NCI-H524 (cell line): ENCODE measurements around the gene STK11.

Experiments
- DNase-seq, 2 experiments: peaks; one replicate each; lab custom pipeline; 2025; lab: John Stamatoyannopoulos, UW

Gene STK11

GRCh38 chr19:1211494-1212234 is 6.1 kb downstream of the STK11 start:
- DNase-seq: no peak

GRCh38 chr19:1213391-1214286 is 8.1 kb downstream of the STK11 start:
- no peak for DNase-seq

GRCh38 chr19:1214299-1214861 is 8.8 kb downstream of the STK11 start:
- no peak for DNase-seq

DNA sequence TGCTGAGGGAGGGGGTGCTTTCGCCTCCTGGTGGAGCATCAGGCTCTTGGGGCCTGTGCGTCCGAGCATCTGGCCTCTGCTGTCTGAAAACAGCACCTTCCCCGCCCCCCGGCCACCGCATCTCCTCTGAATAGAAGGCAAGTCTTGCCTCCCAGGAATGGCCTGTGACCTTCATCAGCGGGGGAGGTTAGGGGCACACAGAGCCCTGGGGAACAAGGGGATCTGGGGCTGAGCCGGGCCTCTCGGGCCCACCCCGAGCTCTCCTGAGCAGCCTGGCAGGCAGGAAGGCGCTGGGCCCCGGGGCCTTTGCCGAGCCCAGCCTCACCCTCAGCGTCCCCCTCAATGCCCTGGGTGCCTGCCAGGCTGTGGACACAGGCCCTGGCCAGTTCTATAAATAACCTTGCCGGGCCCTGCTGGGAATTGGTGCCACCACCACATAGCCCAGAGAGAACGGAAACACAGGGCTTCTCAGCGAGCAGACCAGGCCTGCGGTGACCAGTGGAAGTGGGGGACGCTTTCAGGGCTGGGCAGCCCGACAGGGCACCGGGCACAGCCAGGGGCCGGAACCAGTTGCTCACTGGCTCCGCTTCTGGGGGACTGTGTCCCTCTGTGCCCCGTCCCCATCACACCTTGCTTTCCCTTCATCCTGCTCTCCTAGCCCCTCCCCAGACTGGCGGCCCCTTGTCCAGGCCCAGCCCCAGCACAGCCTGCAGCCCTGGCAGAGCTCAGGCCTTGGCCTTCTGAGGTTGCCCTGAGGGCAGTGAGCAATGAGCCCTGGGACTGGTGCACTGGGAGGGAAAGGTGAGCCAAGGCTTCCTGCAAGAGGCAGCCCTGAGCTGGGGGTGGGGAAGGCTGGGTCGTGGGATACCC is 9.5 kb downstream of the STK11 start:
- DNase-seq: no peak

GRCh38 chr19:1216756-1217155 is 11.2 kb downstream of the STK11 start:
- no peak for DNase-seq

GRCh38 chr19:1217366-1217765 is 11.8 kb downstream of the STK11 start:
- no peak for DNase-seq

- DNase-seq: no peak
Measured at GRCh38 chr19:1218751-1219567, 13.4 kb downstream of the STK11 start.

DNA sequence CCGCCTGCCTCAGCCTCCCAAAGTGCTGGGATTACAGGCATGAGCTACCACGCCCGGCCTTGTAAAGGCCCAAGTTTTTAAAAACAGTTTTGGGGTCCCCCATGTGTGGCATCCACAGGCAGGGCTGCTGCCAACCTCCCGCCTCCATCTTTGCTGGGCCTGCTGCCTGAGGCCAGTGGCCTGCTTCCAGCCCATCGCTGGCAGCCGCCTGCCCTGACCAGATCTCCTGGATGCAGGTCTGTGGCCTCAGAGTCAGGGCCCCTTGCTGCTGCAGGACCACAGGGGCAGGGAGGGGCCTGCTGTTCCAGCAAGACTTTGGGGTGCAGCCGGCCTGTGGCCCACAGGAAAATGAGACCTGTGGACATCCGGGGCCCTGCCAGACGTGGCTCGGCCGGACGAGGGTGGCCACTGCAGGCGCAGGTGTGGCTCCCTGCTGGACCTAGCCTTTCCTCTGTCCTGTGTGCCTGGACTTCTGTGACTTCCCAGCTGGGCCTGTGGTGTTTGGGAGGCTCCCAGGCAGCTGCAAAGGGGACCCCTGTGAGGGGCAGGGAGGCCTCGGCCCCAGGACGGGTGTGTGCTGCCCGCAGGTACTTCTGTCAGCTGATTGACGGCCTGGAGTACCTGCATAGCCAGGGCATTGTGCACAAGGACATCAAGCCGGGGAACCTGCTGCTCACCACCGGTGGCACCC is 14.4 kb downstream of the STK11 start:
- DNase-seq: no peak

GRCh38 chr19:1220477-1220930 is 14.9 kb downstream of the STK11 start:
- peak; percentile 70 to 86 for DNase-seq

- peak in 1 of 2 experiments; percentile 34 for DNase-seq
Measured at GRCh38 chr19:1220976-1221903, 15.7 kb downstream of the STK11 start.

- no peak for DNase-seq
Measured at GRCh38 chr19:1221904-1222255, 16.3 kb downstream of the STK11 start.

GRCh38 chr19:1222394-1222793 is 16.8 kb downstream of the STK11 start:
- DNase-seq: peak in 1 of 2 experiments; percentile 61

GRCh38 chr19:1223018-1223855 is 17.7 kb downstream of the STK11 start:
- DNase-seq: peak in 1 of 2 experiments; percentile 37

DNA sequence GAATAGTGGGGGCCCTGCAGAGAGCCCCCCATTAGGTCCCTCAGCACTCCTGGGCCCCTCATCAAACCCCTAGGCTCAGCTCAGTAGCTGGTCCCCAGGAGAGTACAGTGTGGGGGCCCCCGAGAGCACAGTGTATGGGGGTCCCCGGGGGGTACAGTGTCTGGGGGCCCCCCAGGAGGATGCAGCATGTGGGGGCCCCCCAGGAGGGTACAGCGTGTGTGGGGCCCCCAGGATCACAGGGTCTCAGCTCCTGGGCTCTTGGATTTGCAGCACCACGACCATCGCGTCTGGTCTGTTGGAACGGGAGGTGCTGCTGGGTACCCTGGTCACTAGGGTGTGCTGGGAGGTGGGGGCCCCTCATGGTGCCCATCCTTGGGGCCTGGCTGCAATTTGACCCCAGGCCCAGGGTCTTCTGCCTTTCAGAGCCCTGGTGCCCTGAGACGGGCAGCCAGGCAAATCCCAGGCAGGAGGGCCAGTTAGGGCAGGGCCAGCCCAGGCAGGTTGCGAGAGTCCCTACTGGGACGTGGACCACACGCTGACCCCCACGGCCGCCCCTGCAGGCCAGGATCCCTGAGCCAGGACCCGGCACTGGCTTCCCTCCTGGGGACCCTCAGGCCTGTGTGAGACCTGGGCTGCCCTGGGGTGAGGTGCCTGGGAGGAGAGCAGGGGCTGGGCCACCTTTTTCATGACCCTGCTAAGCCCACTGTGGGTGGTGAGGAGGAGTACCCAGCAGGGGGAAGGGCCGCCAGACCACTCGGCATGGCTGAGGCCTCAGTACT is 18.7 kb downstream of the STK11 start:
- no peak for DNase-seq

GRCh38 chr19:1224847-1225246 is 19.3 kb downstream of the STK11 start:
- DNase-seq: no peak

- no peak for DNase-seq
Measured at GRCh38 chr19:1225440-1226226, 20.1 kb downstream of the STK11 start.

- DNase-seq: no peak
Measured at GRCh38 chr19:1226227-1226518, 20.6 kb downstream of the STK11 start.
